A673 (cell line): ENCODE results near the gene NRXN3.

ENCODE experiments used
- EZH2 ChIP-seq: fragments of 200-600 bp; sonication (generic); IDR thresholded peaks from 2 replicates; pipeline ENCODE4 v1.6.1; 2017; ENCODE audit warnings: borderline replicate concordance, low read depth, mild to moderate bottlenecking, mixed read lengths, antibody characterized with exemption, low read length; ENCODE audit not compliant: poor library complexity, severe bottlenecking
- TF ChIP-seq, protein P1 (sequence below): fragments of 300-800, 200-600 bp; sonication (generic); conservative IDR thresholded peaks from 2 replicates; pipeline ENCODE4 v1.5.1; 2017; ENCODE audit warnings: low read depth, mild to moderate bottlenecking, antibody characterized with exemption, low read length, moderate library complexity, mixed read lengths

DNA sequence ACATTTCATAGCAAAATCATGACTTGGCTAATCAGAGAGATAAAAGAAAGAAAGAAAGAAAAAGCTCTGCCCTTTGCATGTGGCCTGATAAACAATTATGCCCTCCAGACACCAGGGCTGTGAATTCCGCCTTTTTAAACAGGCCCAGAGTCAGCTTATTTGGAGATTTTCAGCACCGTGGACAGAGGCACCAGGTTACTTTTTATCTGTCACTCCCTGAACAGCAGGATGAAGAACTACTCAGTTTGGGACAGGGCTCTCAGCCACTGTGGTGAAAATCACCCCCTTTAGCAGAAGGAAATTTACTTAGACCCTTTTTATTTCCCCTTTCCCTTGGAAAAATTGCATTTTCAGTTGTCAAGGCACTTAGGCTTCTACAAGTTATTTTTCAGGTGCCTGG, 359.9 kb downstream of the NRXN3 start:
- TF ChIP-seq, protein P1, sequence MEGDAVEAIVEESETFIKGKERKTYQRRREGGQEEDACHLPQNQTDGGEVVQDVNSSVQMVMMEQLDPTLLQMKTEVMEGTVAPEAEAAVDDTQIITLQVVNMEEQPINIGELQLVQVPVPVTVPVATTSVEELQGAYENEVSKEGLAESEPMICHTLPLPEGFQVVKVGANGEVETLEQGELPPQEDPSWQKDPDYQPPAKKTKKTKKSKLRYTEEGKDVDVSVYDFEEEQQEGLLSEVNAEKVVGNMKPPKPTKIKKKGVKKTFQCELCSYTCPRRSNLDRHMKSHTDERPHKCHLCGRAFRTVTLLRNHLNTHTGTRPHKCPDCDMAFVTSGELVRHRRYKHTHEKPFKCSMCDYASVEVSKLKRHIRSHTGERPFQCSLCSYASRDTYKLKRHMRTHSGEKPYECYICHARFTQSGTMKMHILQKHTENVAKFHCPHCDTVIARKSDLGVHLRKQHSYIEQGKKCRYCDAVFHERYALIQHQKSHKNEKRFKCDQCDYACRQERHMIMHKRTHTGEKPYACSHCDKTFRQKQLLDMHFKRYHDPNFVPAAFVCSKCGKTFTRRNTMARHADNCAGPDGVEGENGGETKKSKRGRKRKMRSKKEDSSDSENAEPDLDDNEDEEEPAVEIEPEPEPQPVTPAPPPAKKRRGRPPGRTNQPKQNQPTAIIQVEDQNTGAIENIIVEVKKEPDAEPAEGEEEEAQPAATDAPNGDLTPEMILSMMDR = no peak
- no peak for TF ChIP-seq EZH2
